PFSK-1 (cell line): ENCODE data around the gene POC1A.

ENCODE experiments used
- FOXP2 ChIP-seq: optimal IDR thresholded peaks from 2 replicates; pipeline ENCODE3; 2011; ENCODE audit warnings: borderline replicate concordance, control low read depth, inconsistent platforms; ENCODE audit not compliant: insufficient read depth; ENCODE audit errors: extremely low read length, extremely low read depth
- POLR2AphosphoS5 ChIP-seq: IDR thresholded peaks from 2 replicates; pipeline ENCODE4 v1.6.1; 2012; ENCODE audit warnings: low read depth, mild to moderate bottlenecking, control low read depth, low read length, moderate library complexity
- SIN3A ChIP-seq: IDR thresholded peaks from 2 replicates; pipeline ENCODE4 v1.6.1; 2012; ENCODE audit warnings: mild to moderate bottlenecking, low read length, moderate library complexity, borderline replicate concordance; ENCODE audit not compliant: insufficient read depth
- TAF1 ChIP-seq: IDR thresholded peaks from 2 replicates; pipeline ENCODE4 v1.6.1; 2012; ENCODE audit warnings: low read length, control low read depth, borderline replicate concordance; ENCODE audit not compliant: insufficient read depth
- TF ChIP-seq, protein P1 (sequence below), 2 experiments: IDR thresholded peaks; 2 replicates each; pipeline versions ENCODE4 v1.6.1 to v1.8.0; 2011 to 2012; ENCODE audit warnings: low read depth in 2 of 2, low read length in 2 of 2, control low read depth in 1 of 2, inconsistent platforms in 1 of 2, mild to moderate bottlenecking in 1 of 2, moderate library complexity in 1 of 2; ENCODE audit not compliant: insufficient read depth in 1 of 2

The POC1A gene

DNA sequence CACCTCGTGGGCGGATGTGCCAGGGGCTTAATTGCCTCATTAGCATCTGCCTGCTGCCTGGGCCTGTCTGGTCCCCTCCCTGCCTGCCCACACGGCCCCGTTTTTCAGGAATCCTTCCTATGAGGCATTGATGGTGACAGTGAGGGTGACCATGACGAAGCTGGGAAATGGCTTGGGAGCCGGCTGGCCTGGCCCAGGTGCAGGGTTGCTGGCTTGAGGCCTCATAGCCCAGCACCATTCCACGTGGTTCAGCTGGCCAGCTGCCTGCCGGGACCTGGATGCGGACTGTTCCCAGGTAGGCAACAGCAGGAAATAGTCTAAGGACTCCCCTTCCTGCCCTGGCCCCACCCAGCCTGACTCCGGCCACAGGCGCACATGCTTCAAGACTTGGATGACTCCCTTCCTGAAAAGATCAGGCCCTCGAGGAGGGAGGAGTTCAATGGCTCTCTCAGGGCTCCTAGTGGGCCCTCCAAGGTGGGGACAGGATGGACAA is 88.9 kb downstream of the POC1A start:
- no peak for TF ChIP-seq TAF1
- TF ChIP-seq SIN3A = no peak
- TF ChIP-seq, protein P1, sequence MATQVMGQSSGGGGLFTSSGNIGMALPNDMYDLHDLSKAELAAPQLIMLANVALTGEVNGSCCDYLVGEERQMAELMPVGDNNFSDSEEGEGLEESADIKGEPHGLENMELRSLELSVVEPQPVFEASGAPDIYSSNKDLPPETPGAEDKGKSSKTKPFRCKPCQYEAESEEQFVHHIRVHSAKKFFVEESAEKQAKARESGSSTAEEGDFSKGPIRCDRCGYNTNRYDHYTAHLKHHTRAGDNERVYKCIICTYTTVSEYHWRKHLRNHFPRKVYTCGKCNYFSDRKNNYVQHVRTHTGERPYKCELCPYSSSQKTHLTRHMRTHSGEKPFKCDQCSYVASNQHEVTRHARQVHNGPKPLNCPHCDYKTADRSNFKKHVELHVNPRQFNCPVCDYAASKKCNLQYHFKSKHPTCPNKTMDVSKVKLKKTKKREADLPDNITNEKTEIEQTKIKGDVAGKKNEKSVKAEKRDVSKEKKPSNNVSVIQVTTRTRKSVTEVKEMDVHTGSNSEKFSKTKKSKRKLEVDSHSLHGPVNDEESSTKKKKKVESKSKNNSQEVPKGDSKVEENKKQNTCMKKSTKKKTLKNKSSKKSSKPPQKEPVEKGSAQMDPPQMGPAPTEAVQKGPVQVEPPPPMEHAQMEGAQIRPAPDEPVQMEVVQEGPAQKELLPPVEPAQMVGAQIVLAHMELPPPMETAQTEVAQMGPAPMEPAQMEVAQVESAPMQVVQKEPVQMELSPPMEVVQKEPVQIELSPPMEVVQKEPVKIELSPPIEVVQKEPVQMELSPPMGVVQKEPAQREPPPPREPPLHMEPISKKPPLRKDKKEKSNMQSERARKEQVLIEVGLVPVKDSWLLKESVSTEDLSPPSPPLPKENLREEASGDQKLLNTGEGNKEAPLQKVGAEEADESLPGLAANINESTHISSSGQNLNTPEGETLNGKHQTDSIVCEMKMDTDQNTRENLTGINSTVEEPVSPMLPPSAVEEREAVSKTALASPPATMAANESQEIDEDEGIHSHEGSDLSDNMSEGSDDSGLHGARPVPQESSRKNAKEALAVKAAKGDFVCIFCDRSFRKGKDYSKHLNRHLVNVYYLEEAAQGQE (IDR thresholded peaks at IDR 0.05; ENCODE audit: insufficient read depth in 1 of 2, low read depth in 2 of 2, low read length in 2 of 2) = no peak
- no peak for TF ChIP-seq POLR2AphosphoS5
- no peak for TF ChIP-seq FOXP2

DNA sequence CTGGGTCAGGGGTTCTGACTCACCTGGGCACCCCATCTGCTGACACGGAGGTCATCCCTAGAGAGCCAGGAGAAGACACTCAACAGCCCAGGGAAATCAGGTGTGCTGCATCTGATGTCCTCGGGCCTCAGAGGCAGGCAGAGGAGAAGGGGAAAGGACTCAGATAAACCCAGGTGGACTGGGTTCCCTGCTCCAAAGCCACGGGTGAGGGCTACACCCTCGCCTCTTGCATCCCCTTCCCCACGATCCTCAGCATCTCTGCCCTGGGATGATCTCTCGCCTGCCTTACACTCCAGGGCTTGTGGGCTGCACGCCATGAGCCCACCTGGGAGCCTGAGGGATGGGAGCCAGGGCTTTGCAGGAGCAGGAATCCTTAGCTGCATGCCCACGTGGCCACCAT is 89.7 kb downstream of the POC1A start:
- TF ChIP-seq FOXP2 = no peak
- TF ChIP-seq POLR2AphosphoS5 = no peak
- TF ChIP-seq, protein P1 (IDR thresholded peaks at IDR 0.05; ENCODE audit: insufficient read depth in 1 of 2, low read depth in 2 of 2, low read length in 2 of 2) = no peak
- no peak for TF ChIP-seq TAF1
- no peak for TF ChIP-seq SIN3A

DNA sequence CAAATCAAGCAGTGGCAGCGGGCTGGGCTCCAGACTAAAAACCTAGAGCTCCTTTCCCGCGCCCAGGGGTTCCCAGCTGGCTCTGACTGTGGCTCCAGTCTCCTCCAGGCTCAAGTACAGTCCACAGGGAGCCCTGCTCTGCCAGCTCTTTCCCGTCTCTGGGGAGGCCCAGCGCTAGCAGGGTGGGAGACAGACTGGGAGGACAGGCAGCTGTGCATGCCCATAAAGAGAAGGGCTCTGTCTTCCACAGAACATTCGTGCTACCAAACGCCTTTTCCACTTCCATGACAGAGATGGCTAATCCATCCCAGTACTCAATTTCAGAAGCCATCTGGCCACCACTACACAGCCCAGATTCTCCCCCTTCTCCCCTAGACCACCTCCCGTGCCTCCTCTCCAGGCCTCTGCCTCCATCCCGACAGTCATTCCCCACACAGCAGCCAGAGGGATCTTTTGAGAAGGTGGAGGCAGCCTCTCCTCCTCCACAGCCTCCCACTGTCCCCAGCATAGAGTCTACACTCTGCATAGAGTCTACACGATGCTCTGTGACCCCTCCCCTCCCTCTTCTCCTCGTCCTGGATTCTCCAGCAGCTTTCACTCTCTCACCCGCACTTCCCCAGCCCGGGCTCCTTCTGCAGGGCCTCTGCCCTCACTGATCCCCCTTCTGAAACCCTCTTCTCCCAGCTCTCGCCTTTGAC is 91.0 kb downstream of the POC1A start:
- TF ChIP-seq POLR2AphosphoS5 = no peak
- no peak for TF ChIP-seq SIN3A
- TF ChIP-seq TAF1 = no peak
- no peak for TF ChIP-seq FOXP2
- TF ChIP-seq, protein P1 (IDR thresholded peaks at IDR 0.05; ENCODE audit: insufficient read depth in 1 of 2, low read depth in 2 of 2, low read length in 2 of 2) = no peak

DNA sequence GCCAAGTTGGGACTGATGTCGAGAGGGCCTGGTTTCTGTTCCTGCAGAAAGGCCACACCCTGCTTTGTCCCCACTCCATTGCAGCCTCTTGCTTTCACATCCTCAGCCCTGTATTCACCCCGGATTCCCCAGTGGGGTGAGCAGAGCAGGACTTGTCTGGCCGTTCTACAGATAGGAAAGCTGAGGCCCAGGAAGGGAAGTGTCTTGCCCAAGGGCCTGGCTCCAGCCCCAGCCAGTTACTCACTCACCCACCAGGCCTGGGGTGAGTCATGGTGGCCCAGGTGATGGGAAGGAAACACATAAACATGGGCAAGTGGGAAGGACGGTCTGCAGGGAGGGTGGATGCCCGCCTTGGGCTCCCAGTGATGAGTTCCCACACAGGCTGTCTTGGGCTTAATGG is 91.7 kb downstream of the POC1A start:
- TF ChIP-seq, protein P1 (IDR thresholded peaks at IDR 0.05; ENCODE audit: insufficient read depth in 1 of 2, low read depth in 2 of 2, low read length in 2 of 2) = no peak
- no peak for TF ChIP-seq FOXP2
- TF ChIP-seq TAF1 = no peak
- TF ChIP-seq SIN3A = no peak
- TF ChIP-seq POLR2AphosphoS5 = no peak
